Right lobe of liver (tissue), 4 donors: ENCODE results near the gene ARF1.

Experiments used
- CTCF ChIP-seq, 4 donors: fragments of 200-600 bp in 3 of 4; fragments of 450-650 bp in 1 of 4; IDR thresholded peaks; one replicate each; pipeline versions ENCODE4 v1.5.1 to v1.8.0; 2016 to 2022; ENCODE audit warnings: antibody characterized with exemption in 4 of 4, mild to moderate bottlenecking in 2 of 4
- POLR2A ChIP-seq: fragments of 450-650 bp; IDR thresholded peaks from one replicate; pipeline ENCODE4 v1.6.1; 2017; ENCODE audit warnings: antibody characterized with exemption, mild to moderate bottlenecking
- donor health status: DM: no; HTN: no; CAD: no.
- donor health status: DM: no; HTN: no; CAD: no.
- donor health status: DM: no; HTN: yes; CAD: no.

GRCh38 chr1:228062812-228063211, 19.7 kb upstream of the ARF1 start:
- TF ChIP-seq POLR2A (no peak), CTCF (IDR thresholded peaks at IDR 0.05) (no peak)
